HepG2 (cell line): ENCODE results near the gene DLL4. TPM values are rescaled to one million over a fixed set of nuclear protein-coding genes. Genes with fewer than 3 reads are reported as not detected.
A peak's percentile ranks its signal among the peaks of the same experiment; 100 is the strongest.

Source experiments
- AGO2 ChIP-seq: fragments of 200-400 bp; formaldehyde crosslinking; optimal IDR thresholded peaks from 2 replicates; pipeline ENCODE3; 2017; ENCODE audit warnings: mild to moderate bottlenecking, low read depth, low read length, moderate library complexity
- CHD2 ChIP-seq: IDR thresholded peaks from 2 replicates; pipeline ENCODE4 v1.6.1; 2011; ENCODE audit warnings: low read depth, low read length, improper control_type of control experiment
- ELF1 ChIP-seq: sonication (generic); formaldehyde crosslinking; IDR thresholded peaks from 2 replicates; pipeline ENCODE4 v1.4.0; 2020; ENCODE audit warnings: missing genetic modification reagents
- FOXP1 ChIP-seq, 2 experiments: fragments of 450-650 bp in 1 of 2; IDR thresholded peaks; 2 replicates each; pipeline ENCODE4 v1.6.1; 2017 to 2018; ENCODE audit warnings: antibody characterized with exemption in 1 of 2
- HDAC1 ChIP-seq: sonication (generic); formaldehyde crosslinking; IDR thresholded peaks from 2 replicates; pipeline ENCODE4 v1.5.1; 2020; ENCODE audit warnings: mild to moderate bottlenecking, missing genetic modification reagents
- IKZF1 ChIP-seq: fragments of 450-650 bp; IDR thresholded peaks from 2 replicates; pipeline ENCODE4 v1.7.1; 2016
- MATR3 ChIP-seq: sonication (generic); formaldehyde crosslinking; IDR thresholded peaks from 2 replicates; pipeline ENCODE4 v1.4.0; 2020; ENCODE audit warnings: missing genetic modification reagents
- NCOA1 ChIP-seq: sonication (generic); formaldehyde crosslinking; IDR thresholded peaks from 2 replicates; pipeline ENCODE4 v1.9.0; 2021; ENCODE audit warnings: missing genetic modification reagents
- SP1 ChIP-seq, 2 experiments: fragments of 450-650 bp in 1 of 2; sonication (generic) in 1 of 2; formaldehyde crosslinking in 1 of 2; IDR thresholded peaks; 2 replicates each; pipeline versions ENCODE4 v1.4.0 to v1.6.1; 2016 to 2020; ENCODE audit warnings: missing genetic modification reagents in 1 of 2
- SP4 ChIP-seq: sonication (generic); formaldehyde crosslinking; IDR thresholded peaks from 2 replicates; pipeline ENCODE4 v1.8.1; 2023; ENCODE audit warnings: mild to moderate bottlenecking, missing genetic modification reagents
- ZBTB43 ChIP-seq: sonication (generic); formaldehyde crosslinking; conservative IDR thresholded peaks from 2 replicates; pipeline ENCODE4 v1.4.0; 2020; ENCODE audit warnings: missing genetic modification reagents
- ZNF34 ChIP-seq: sonication (generic); formaldehyde crosslinking; IDR thresholded peaks from 2 replicates; pipeline ENCODE4 v1.4.0; 2020; ENCODE audit warnings: mild to moderate bottlenecking, missing genetic modification reagents, borderline replicate concordance
- ZNF431 ChIP-seq: sonication (generic); formaldehyde crosslinking; IDR thresholded peaks from 2 replicates; pipeline ENCODE4 v1.9.0; 2022; ENCODE audit warnings: missing genetic modification reagents, low read depth, mild to moderate bottlenecking, borderline replicate concordance
- ZNF770 ChIP-seq: sonication (generic); formaldehyde crosslinking; IDR thresholded peaks from 2 replicates; pipeline ENCODE4 v1.5.0; 2020; ENCODE audit warnings: mild to moderate bottlenecking, missing genetic modification reagents
- ZNF781 ChIP-seq: sonication (generic); formaldehyde crosslinking; IDR thresholded peaks from 2 replicates; pipeline ENCODE4 v1.5.1; 2020; ENCODE audit warnings: borderline replicate concordance, mild to moderate bottlenecking, missing genetic modification reagents; ENCODE audit errors: not compliant biosample characterization
- ZNF792 ChIP-seq: IDR thresholded peaks from 2 replicates; pipeline ENCODE4 v1.6.1; 2016
- ZSCAN12 ChIP-seq: sonication (generic); formaldehyde crosslinking; IDR thresholded peaks from 2 replicates; pipeline ENCODE4 v1.9.0; 2021; ENCODE audit warnings: mild to moderate bottlenecking, missing genetic modification reagents
- polyA plus RNA-seq, 8 experiments: library from polyadenylated mRNA; depleted of rRNA in 3 of 8; stranded (reverse) in 7 of 8; unstranded in 1 of 8; fragments of >200 nt; fragmentation: Illumina TruSeq in 4 of 8; extraction: Trizol in 4 of 8; gene quantifications; 2 replicates each; pipeline versions ENCODE4 v1.2.1 to v1.2.3, GENCODE V29; 2011 to 2016; ENCODE audit warnings: low read depth in 4 of 8, missing spikeins in 1 of 8, mixed read lengths in 1 of 8; ENCODE audit not compliant: insufficient read depth in 1 of 8
- total RNA-seq, 5 experiments: library from RNA; depleted of rRNA; stranded (reverse); fragments of >200 nt; fragmentation: Illumina TruSeq; extraction: Trizol; gene quantifications; 2 replicates each; pipeline ENCODE4 v1.2.3, GENCODE V29; 2016; ENCODE audit warnings: low read depth in 1 of 5
- TF ChIP-seq, protein P1 (sequence below): IDR thresholded peaks from 2 replicates; pipeline ENCODE4 v1.4.0; 2020; ENCODE audit warnings: mild to moderate bottlenecking, missing genetic modification reagents
- TF ChIP-seq, protein P2 (sequence below): sonication (generic); formaldehyde crosslinking; IDR thresholded peaks from 2 replicates; pipeline ENCODE4 v1.9.0; 2021; ENCODE audit warnings: missing genetic modification reagents, mild to moderate bottlenecking, borderline replicate concordance

Gene DLL4
- total and polyA plus RNA-seq, 2 of the 13 experiments (the other 11 are each of a cell fraction or from before 2014, with no cell fraction given), result 0.20 to 0.25 TPM

DNA sequence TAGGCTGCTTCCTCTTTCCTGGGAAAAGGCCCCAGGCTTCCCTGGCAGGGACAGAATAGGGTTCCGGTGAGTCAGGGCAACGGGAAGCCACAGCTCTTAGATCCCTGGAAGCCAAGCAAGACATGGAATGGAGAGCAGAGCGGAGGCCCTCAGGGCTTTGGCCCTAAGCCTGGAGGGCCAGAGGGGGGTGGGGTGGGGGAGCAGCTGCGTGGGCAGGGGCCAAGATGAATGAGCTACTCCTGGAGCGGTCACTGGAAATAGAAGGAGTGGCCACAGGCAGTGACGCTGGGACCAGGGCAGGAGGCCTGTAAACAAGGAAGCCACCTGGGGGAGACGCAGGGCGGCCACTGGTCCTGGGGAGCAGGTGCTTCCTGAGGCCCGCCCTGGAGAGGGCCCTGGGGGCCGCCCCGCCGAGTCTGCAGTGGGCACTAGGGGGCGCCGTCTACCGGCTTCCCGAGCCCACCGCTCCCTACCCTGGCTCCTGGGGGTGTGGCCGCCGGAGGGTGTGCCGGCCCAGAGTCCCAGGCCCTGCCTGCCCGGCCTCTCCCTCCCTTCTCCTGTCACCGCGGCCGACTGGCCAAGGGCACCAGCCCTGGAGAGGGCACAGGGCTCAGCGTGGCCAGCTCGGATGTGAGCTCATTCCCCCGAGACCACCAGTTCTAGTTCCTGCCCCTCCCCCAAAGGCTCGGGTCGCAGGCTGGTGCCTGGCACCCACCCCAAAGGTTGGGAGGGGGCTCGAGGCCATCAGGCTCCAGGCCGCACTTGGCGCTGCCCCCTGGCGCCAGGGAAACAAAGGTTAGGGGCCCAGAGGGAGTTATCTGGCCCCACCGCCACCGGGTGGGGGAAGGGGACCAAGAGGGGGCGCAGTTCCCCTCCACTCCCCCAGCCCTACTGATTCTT lies 22.8 kb upstream of the DLL4 start (continued):
- TF ChIP-seq, protein P1, sequence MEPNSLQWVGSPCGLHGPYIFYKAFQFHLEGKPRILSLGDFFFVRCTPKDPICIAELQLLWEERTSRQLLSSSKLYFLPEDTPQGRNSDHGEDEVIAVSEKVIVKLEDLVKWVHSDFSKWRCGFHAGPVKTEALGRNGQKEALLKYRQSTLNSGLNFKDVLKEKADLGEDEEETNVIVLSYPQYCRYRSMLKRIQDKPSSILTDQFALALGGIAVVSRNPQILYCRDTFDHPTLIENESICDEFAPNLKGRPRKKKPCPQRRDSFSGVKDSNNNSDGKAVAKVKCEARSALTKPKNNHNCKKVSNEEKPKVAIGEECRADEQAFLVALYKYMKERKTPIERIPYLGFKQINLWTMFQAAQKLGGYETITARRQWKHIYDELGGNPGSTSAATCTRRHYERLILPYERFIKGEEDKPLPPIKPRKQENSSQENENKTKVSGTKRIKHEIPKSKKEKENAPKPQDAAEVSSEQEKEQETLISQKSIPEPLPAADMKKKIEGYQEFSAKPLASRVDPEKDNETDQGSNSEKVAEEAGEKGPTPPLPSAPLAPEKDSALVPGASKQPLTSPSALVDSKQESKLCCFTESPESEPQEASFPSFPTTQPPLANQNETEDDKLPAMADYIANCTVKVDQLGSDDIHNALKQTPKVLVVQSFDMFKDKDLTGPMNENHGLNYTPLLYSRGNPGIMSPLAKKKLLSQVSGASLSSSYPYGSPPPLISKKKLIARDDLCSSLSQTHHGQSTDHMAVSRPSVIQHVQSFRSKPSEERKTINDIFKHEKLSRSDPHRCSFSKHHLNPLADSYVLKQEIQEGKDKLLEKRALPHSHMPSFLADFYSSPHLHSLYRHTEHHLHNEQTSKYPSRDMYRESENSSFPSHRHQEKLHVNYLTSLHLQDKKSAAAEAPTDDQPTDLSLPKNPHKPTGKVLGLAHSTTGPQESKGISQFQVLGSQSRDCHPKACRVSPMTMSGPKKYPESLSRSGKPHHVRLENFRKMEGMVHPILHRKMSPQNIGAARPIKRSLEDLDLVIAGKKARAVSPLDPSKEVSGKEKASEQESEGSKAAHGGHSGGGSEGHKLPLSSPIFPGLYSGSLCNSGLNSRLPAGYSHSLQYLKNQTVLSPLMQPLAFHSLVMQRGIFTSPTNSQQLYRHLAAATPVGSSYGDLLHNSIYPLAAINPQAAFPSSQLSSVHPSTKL, result no peak; the same call in 1 of the 2 replicates
- TF ChIP-seq FOXP1 (IDR thresholded peaks at IDR 0.05) (no peak), FOXP1 (CRISPR knock-in tag; IDR thresholded peaks at IDR 0.05) (no peak), HDAC1 (CRISPR knock-in tag) (peak; percentile 54; the same call in 1 of the 2 replicates), ZNF781 (no peak), SP1 (IDR thresholded peaks at IDR 0.05) (no peak), SP1 (CRISPR knock-in tag; IDR thresholded peaks at IDR 0.05) (no peak), ZNF792 (CRISPR knock-in tag) (no peak), CHD2 (no peak), ZNF770 (CRISPR knock-in tag) (no peak), ZBTB43 (CRISPR knock-in tag) (0 out of 2 replicates have a peak, but pooled peaks have one; percentile 17), NCOA1 (CRISPR knock-in tag) (no peak), ZNF431 (CRISPR knock-in tag) (no peak), MATR3 (CRISPR knock-in tag) (no peak), ZSCAN12 (CRISPR knock-in tag) (no peak), AGO2 (peak; percentile 92), ELF1 (no peak; the same call in 1 of the 2 replicates), ZNF34 (CRISPR knock-in tag) (no peak), IKZF1 (no peak), SP4 (CRISPR knock-in tag) (peak; percentile 63; the same call in 1 of the 2 replicates)
- TF ChIP-seq, protein P2, sequence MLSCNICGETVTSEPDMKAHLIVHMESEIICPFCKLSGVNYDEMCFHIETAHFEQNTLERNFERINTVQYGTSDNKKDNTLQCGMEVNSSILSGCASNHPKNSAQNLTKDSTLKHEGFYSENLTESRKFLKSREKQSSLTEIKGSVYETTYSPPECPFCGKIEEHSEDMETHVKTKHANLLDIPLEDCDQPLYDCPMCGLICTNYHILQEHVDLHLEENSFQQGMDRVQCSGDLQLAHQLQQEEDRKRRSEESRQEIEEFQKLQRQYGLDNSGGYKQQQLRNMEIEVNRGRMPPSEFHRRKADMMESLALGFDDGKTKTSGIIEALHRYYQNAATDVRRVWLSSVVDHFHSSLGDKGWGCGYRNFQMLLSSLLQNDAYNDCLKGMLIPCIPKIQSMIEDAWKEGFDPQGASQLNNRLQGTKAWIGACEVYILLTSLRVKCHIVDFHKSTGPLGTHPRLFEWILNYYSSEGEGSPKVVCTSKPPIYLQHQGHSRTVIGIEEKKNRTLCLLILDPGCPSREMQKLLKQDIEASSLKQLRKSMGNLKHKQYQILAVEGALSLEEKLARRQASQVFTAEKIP (CRISPR knock-in tag), result no peak
